NCI-H2171 treated with DMSO at 0.1 percent for 48 hours (cell line): ENCODE measurements around the gene TTC34.

Experiments
- DNase-seq: peaks from one replicate; lab custom pipeline; 2025; lab: John Stamatoyannopoulos, UW

TTC34 gene

DNA sequence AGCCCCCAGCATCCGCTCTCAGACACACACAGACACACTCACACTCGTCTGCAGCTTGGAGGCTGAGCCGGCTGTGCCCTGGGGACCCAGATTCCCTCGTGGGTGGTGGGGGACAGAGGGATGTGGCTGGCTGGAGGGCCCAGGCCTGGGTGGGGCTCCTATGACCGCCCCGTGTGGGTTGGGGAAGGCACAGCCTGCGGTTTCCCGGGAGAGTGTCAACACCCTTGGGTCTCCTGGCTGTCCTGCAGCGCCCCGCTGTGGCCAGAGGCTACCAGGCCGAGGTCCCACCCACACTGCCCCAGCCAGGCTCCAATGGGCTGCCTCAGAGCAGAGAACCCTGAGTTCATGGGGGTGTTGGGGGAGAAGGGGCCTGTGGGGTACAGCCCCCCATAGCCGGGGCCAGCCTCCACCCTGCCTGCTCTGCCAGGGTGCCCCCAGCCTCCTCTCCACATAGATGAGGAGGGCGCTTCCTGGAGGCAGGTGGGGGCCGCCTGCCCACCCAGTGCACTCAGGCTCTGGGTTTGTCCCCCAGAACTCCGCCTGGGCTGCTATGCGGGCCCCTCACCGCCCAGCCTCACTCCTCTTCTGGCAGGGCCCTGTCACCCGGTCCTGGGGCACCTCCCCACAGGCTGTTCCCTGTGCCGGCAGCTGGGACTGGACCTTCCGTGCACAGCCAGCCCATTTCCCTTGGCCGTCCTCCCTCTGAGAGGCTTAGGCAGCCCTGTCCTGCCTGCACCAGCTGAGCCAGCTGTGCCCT, at the start of gene TTC34:
Gene TTC34 (minus strand): TSS at position 159 of the 757 bp plus-strand sequence. CDS start 866 bp downstream, outside the sequence.
- DNase-seq: no peak

DNA sequence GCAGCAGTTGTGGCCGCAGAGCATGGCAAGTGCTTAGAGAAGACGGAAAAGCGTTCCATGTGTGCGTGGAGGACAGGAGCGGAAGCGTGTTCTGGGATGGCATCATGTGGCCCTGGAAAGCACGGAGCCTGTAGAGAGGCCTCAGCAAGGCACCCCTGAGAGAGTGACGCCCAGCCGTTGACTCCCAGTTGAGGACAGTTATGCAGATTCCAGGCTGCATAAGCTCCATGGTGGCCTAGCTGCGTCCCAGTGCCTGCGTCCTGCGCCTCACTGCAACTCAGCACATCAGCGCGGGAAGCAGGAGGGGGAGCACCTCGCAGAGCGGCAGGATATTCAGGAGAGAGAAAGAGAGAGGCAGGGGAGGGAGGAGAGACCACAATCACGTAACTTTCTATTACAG, 49.0 kb upstream of the TTC34 start:
- no peak for DNase-seq

DNA sequence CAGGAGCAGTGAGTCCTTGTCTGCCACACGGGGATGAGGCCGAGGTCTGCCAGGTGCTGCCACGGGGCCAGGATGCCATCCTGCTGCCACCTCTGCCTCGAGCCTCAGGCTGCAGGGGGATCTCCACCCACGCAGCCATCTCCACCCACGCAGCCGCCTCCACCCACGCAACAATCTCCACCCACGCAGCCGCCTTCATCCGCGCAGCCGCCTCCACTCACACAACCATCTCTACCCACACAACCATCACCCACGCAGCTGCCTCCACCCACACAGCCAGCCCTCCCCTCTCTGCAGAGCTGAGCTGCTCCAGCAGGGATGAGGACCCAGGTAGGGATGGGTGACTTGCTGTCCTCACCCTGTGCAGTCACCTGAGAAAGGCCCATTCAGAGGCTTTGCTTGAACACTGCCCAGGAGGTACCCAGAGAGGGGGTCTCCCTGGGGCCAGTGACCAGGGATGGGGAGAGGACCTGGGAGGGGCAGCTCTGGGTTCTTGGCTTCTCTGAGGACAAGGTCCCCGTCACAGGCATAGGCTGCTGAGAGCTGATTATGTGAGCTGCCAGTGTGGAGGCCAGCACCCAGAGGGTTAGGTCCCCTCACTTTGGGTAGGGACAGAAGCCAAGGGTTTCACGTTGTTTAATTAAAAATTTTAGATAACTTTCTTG, 46.6 kb upstream of the TTC34 start:
- no peak for DNase-seq

- DNase-seq: no peak
Measured at GRCh38 chr1:2847086-2847985, 45.8 kb upstream of the TTC34 start.

DNA sequence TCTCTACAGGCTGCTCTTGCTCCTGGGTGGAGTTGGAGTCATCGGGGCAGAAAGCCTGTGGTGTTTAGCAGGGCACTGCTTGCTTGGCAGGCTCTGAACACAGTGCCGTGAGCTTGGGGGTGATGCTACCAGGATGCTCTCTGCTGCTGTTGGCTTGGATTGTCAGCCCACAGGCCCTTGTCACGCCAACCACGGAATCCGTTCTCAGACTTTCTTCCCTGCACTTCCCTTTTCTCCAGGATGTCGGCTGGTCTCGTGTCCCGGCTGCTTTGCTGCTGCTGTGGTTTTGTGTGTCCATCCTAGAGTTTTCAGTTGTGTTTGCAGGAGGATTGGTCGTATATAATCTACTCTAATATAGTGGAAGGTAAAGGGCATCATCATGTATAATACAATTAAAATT, 44.4 kb upstream of the TTC34 start:
- DNase-seq: no peak

DNA sequence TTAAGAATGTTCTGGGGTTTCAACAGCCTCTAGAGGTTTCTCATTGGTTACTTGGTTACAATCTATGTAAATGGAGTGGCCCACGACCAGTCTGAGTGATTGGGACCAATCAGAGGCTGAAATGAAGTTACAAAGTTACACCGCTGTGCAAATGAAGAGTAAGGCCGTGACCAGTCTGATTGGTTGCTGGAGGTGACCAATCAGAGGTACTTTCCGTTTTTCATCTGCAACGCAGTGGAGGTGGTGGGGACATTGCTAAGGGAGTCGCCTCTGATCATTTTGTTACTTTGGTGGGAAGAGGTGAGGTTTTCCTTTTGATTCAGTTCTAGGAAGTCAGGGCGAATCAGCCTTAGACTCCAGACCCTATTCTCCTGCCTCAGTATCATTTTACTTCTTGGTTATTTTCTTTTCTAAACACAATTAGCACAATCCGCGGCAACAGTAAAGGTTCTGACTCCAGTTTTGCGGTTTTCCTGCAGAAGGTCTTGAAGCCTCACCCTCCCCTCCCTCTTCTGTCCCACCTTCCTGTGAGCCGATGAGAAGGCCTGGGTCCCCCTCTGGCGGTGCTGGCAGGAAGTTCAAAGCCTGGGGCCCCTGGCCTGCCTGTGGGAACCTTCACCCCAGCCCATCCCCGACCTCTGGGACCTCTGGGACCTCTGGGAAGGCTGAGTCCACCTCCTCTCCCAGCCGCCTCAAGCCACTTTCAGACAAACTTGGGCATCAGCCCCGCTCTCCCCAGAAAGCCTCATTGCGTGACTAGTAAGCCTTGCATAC, 38.7 kb upstream of the TTC34 start:
- DNase-seq: no peak

DNA sequence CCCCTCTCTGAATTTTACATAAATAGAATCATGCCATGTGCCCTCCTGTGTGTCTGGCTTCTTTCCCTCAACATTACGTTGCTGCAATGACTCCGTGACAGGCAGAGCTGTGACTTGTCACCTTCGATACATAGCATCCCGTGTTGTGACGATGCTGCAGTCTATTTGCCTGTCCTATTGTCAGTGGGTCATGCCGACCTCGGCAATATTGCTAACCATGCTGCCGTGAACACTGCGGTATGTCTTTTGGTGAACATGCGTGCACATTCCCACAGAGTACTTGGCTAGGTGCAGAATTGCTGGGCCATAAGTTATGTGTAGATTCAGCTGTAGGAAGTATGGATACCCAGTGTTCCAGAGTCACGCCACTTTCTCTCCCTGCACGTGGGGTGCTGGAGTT, 36.3 kb upstream of the TTC34 start:
- no peak for DNase-seq

- DNase-seq: no peak
Measured at GRCh38 chr1:2837316-2837715, 35.8 kb upstream of the TTC34 start.

- no peak for DNase-seq
Measured at GRCh38 chr1:2836333-2836970, 35.0 kb upstream of the TTC34 start.

- no peak for DNase-seq
Measured at GRCh38 chr1:2835650-2836159, 34.2 kb upstream of the TTC34 start.

- no peak for DNase-seq
Measured at GRCh38 chr1:2834741-2835564, 33.5 kb upstream of the TTC34 start.

GRCh38 chr1:2834146-2834475, 32.6 kb upstream of the TTC34 start:
- DNase-seq: no peak

- no peak for DNase-seq
Measured at GRCh38 chr1:2833454-2834145, 32.1 kb upstream of the TTC34 start.

GRCh38 chr1:2832506-2833453, 31.3 kb upstream of the TTC34 start:
- DNase-seq: no peak

- DNase-seq: peak; percentile 50
Measured at GRCh38 chr1:2831596-2832212, 30.2 kb upstream of the TTC34 start.

GRCh38 chr1:2830761-2831425, 29.4 kb upstream of the TTC34 start:
- no peak for DNase-seq

DNA sequence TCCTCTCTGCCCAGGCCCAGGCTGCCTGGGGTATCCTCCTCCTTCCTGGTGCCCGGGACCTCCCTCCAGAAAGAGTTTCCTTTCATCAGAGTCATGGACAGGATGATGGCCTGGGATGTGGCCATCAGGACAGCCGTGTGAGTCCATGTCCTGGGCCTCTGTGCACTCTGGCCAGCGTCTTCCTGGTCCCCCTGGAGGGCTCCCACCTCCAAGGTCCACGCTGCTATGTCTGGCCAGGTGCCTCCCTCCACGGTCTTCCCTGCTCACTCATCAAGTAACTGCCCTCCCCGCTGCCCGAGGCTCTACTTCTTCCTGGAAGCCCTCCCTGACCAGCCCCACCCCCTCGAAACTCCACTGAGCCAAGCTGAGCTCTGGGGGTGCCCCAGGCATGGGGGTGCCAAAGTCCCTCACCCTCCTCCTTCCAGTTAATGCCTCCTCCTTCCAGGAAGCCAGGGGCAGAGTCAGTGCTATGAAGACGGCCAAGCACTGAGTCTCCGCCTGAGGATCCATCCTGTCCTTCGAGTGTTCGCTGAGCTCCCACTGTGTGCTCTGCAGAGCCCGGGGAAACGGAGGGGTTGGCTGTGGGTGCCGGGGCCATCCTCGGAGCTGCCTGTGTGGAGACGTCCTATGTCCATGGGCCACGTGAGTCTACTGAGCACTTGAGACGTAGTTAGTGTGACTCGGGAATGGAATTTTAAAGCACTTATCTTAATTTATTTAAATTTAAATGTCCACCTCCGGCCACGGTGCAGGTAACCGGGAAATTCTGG, 28.5 kb upstream of the TTC34 start:
- no peak for DNase-seq
